ENCODE results near the gene SCNN1G.

DNA sequence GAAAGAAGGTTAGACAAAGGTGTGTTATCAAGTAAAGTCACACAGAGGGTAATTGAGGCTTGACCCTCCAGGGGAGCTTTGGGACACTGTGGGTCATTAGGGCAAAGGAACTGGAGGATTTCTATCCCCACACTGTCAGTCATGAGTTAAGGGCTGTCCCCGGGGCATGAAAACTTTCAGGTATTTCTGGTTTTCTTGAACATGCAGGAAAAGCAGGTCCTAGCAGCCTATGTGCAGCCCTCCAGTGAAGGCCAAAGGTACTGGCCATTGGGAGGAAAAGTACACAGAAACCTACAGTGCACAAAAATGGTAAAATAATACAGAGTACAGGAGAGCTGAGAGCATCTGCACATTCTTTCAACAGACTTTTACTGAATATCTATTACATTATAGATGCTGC lies 75.1 kb downstream of the SCNN1G start:
- no peak for TF ChIP-seq EZH2phosphoT487 (IDR thresholded peaks at IDR 0.05)
- TF ChIP-seq, protein P1, sequence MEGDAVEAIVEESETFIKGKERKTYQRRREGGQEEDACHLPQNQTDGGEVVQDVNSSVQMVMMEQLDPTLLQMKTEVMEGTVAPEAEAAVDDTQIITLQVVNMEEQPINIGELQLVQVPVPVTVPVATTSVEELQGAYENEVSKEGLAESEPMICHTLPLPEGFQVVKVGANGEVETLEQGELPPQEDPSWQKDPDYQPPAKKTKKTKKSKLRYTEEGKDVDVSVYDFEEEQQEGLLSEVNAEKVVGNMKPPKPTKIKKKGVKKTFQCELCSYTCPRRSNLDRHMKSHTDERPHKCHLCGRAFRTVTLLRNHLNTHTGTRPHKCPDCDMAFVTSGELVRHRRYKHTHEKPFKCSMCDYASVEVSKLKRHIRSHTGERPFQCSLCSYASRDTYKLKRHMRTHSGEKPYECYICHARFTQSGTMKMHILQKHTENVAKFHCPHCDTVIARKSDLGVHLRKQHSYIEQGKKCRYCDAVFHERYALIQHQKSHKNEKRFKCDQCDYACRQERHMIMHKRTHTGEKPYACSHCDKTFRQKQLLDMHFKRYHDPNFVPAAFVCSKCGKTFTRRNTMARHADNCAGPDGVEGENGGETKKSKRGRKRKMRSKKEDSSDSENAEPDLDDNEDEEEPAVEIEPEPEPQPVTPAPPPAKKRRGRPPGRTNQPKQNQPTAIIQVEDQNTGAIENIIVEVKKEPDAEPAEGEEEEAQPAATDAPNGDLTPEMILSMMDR (IDR thresholded peaks at IDR 0.05): no peak

Measured in neural progenitor cell (in vitro differentiated cells).